ENCODE results near the gene ITPR1. TPM values are rescaled to one million over a fixed set of nuclear protein-coding genes. Genes with fewer than 3 reads are reported as not detected.

ITPR1 gene
- total RNA-seq, 4 donors from 2014 or later, result 15.3 to 50.2 (median 28.7) TPM

- intact Hi-C loops (cut with DNase I; ENCODE audit: low total_unique reads), result no loop called here
- 95 to 96% methylated on average over 4 to 6 of the region's 6 CpGs for WGBS, 2 donors (ENCODE audit: low coverage in 1 of 2)
- H3K9me3 ChIP-seq, result no peaks in the 10 kb centered on the region
- TF ChIP-seq CTCF (IDR thresholded peaks at IDR 0.05) (no peak), EP300 (IDR thresholded peaks at IDR 0.05; ENCODE audit: low read depth) (no peak), POLR2AphosphoS5 (IDR thresholded peaks at IDR 0.05) (no peak), POLR2A (IDR thresholded peaks at IDR 0.05) (no peak)
- DNase-seq, result no peak
- no peak overlapping the region for H3K4me3 ChIP-seq
- H3K27ac ChIP-seq, result no peak overlapping the region
- H3K36me3 ChIP-seq, result no peaks in the 10 kb centered on the region
- H3K27me3 ChIP-seq, result no peaks in the 10 kb centered on the region
- in situ Hi-C loops (cut with MboI; ENCODE audit: low pct_ligation_motif_present in 1 of 4, low pct_unique_long_range_greater_than_20kb in 1 of 4, low sequenced_read_pairs in 3 of 4), result no loop called here
- H3K4me1 ChIP-seq, result no peaks in the 10 kb centered on the region
Measured at GRCh38 chr3:4806535-4807108, 313.5 kb downstream of the ITPR1 start.

GRCh38 chr3:4807381-4808280 is 314.5 kb downstream of the ITPR1 start:
- Histone ChIP-seq H3K9me3 (no peaks in the 10 kb centered on the region), H3K27ac (peak overlapping the region in 1 of 4 donors; percentile 6), H3K4me3 (no peak overlapping the region), H3K36me3 (no peaks in the 10 kb centered on the region), H3K4me1 (no peaks in the 10 kb centered on the region), H3K27me3 (no peaks in the 10 kb centered on the region)
- in situ Hi-C loops (cut with MboI; ENCODE audit: low pct_ligation_motif_present in 1 of 4, low pct_unique_long_range_greater_than_20kb in 1 of 4, low sequenced_read_pairs in 3 of 4) (no loop called here), intact Hi-C loops (cut with DNase I; ENCODE audit: low total_unique reads) (no loop called here)
- WGBS, 2 donors (ENCODE audit: low coverage in 1 of 2), result 82 to 89% methylated on average over 5 to 13 of the region's 13 CpGs
- TF ChIP-seq CTCF (IDR thresholded peaks at IDR 0.05) (no peak), EP300 (IDR thresholded peaks at IDR 0.05; ENCODE audit: low read depth) (peak; percentile 39)
- no peak for DNase-seq

GRCh38 chr3:4808637-4809036 is 315.5 kb downstream of the ITPR1 start:
- in situ Hi-C loops (cut with MboI; ENCODE audit: low pct_ligation_motif_present in 1 of 4, low pct_unique_long_range_greater_than_20kb in 1 of 4, low sequenced_read_pairs in 3 of 4) (no loop called here), intact Hi-C loops (cut with DNase I; ENCODE audit: low total_unique reads) (no loop called here)
- no peaks in the 10 kb centered on the region for H3K9me3 ChIP-seq
- H3K27me3 ChIP-seq, result no peaks in the 10 kb centered on the region
- no peaks in the 10 kb centered on the region for H3K36me3 ChIP-seq
- no peak overlapping the region for H3K4me3 ChIP-seq
- H3K4me1 ChIP-seq, result no peaks in the 10 kb centered on the region
- no peak for DNase-seq
- no peak for TF ChIP-seq EP300 (IDR thresholded peaks at IDR 0.05; ENCODE audit: low read depth)
- TF ChIP-seq POLR2AphosphoS5 (IDR thresholded peaks at IDR 0.05), result no peak
- TF ChIP-seq POLR2A (IDR thresholded peaks at IDR 0.05), result no peak
- no peak for TF ChIP-seq CTCF (IDR thresholded peaks at IDR 0.05)
- WGBS, 2 donors (ENCODE audit: low coverage in 1 of 2), result 54 to 86% methylated on average over 1 to 4 of the region's 4 CpGs
- H3K27ac ChIP-seq, result no peak overlapping the region

GRCh38 chr3:4809922-4810321 is 316.8 kb downstream of the ITPR1 start:
- DNase-seq, result no peak
- Histone ChIP-seq H3K36me3 (no peaks in the 10 kb centered on the region), H3K27ac (no peak overlapping the region), H3K27me3 (no peaks in the 10 kb centered on the region), H3K4me1 (no peaks in the 10 kb centered on the region), H3K4me3 (no peak overlapping the region), H3K9me3 (no peaks in the 10 kb centered on the region)
- 90 to 100% methylated on average over 2 to 3 of the region's 3 CpGs for WGBS, 2 donors (ENCODE audit: low coverage in 1 of 2)
- TF ChIP-seq POLR2A (IDR thresholded peaks at IDR 0.05) (no peak), CTCF (IDR thresholded peaks at IDR 0.05) (no peak), EP300 (IDR thresholded peaks at IDR 0.05; ENCODE audit: low read depth) (no peak), POLR2AphosphoS5 (IDR thresholded peaks at IDR 0.05) (no peak)
- in situ Hi-C loops (cut with MboI; ENCODE audit: low pct_ligation_motif_present in 1 of 4, low pct_unique_long_range_greater_than_20kb in 1 of 4, low sequenced_read_pairs in 3 of 4) (no loop called here), intact Hi-C loops (cut with DNase I; ENCODE audit: low total_unique reads) (no loop called here)
